Breast epithelium (tissue), 4 donors: ENCODE data around the gene KCTD2. TPM values are rescaled to one million over a fixed set of nuclear protein-coding genes. Genes with fewer than 3 reads are reported as not detected.
A peak's percentile ranks its signal among the peaks of the same experiment; 100 is the strongest.

Source experiments
- DNase-seq, 2 donors: peaks; one replicate each; pipeline ENCODE4 v3.0.0-alpha.2; 2019; ENCODE audit warnings: low spot score in 2 of 2
- H3K27ac ChIP-seq, 2 donors: fragments of 200-600 bp; sonication (generic) in 1 of 2; one replicate each; pipeline ENCODE4 v1.5.1; 2016 to 2019; ENCODE audit warnings: mild to moderate bottlenecking in 1 of 2
- H3K27me3 ChIP-seq, 2 donors: fragments of 200-600 bp; sonication (generic) in 1 of 2; one replicate each; pipeline versions ENCODE4 v1.5.1 to v1.6.0; 2017 to 2019; ENCODE audit warnings: control low read depth in 1 of 2, mild to moderate bottlenecking in 1 of 2
- H3K36me3 ChIP-seq: fragments of 200-600 bp; one replicate; pipeline ENCODE4 v1.5.1; 2019
- H3K4me1 ChIP-seq, 2 donors: fragments of 200-600 bp; sonication (generic); one replicate each; pipeline ENCODE4 v1.5.1; 2016 to 2019; ENCODE audit warnings: control low read depth in 1 of 2
- H3K4me3 ChIP-seq, 3 donors: fragments of 200-600 bp; sonication (generic); 1 replicate in 2 of 3; 2 replicates in 1 of 3; pipeline ENCODE4 v1.5.1; 2016 to 2019; ENCODE audit warnings: mild to moderate bottlenecking in 3 of 3, moderate library complexity in 2 of 3
- H3K9me3 ChIP-seq, 2 donors: fragments of 200-600 bp; sonication (generic) in 1 of 2; one replicate each; pipeline ENCODE4 v1.5.1; 2016 to 2019; ENCODE audit warnings: control low read depth in 1 of 2
- CTCF ChIP-seq, 3 donors: fragments of 450-650 bp; IDR thresholded peaks; one replicate each; pipeline ENCODE4 v1.5.1; 2016 to 2017; ENCODE audit warnings: antibody characterized with exemption in 3 of 3, mild to moderate bottlenecking in 3 of 3, moderate library complexity in 3 of 3
- POLR2A ChIP-seq: fragments of 450-650 bp; IDR thresholded peaks from one replicate; pipeline ENCODE4 v1.6.1; 2016; ENCODE audit warnings: antibody characterized with exemption, mild to moderate bottlenecking, moderate library complexity
- POLR2AphosphoS5 ChIP-seq, 3 donors: sonication (generic); formaldehyde crosslinking; IDR thresholded peaks; one replicate each; pipeline ENCODE4 v1.6.1; 2017; ENCODE audit warnings: antibody characterized with exemption in 3 of 3
- intact Hi-C: fragments of 100-400 bp; cut with DNase I; formaldehyde crosslinking; loops from one replicate; pipeline ENCODE4 v1.15.1; 2023; ENCODE audit warnings: low total_unique reads
- total RNA-seq, 3 donors: library from RNA; depleted of rRNA; stranded (reverse); fragments of >200 nt; gene quantifications; one replicate each; pipeline ENCODE4 v1.1.0, GENCODE V29; 2016

Gene KCTD2
- total RNA-seq, 3 donors from 2014 or later = 23.5 to 28.4 (median 24.6) TPM

- intact Hi-C loops = no loop called here
- Histone ChIP-seq H3K9me3 (no peaks in the 10 kb centered on the region), H3K27ac (peak overlapping the region; percentile 48 to 50), H3K4me3 (no peak overlapping the region), H3K27me3 (no peaks in the 10 kb centered on the region), H3K4me1 (no peaks in the 10 kb centered on the region), H3K36me3 (peaks cover 3% of the 10 kb centered on the region)
- no peak for DNase-seq
- TF ChIP-seq CTCF (IDR thresholded peaks at IDR 0.05) = peak in 2 of 3 donors; percentile 36 to 37
- TF ChIP-seq POLR2A = no peak
- TF ChIP-seq POLR2AphosphoS5 (IDR thresholded peaks at IDR 0.05) = no peak
Observed at GRCh38 chr17:75059369-75060345, 12.6 kb downstream of the KCTD2 start.

GRCh38 chr17:75060434-75061054 is 13.5 kb downstream of the KCTD2 start:
- H3K27me3 ChIP-seq = no peaks in the 10 kb centered on the region
- H3K36me3 ChIP-seq = peaks cover 3% of the 10 kb centered on the region
- DNase-seq = no peak
- no peak overlapping the region for H3K4me3 ChIP-seq
- TF ChIP-seq CTCF (IDR thresholded peaks at IDR 0.05) = no peak
- TF ChIP-seq POLR2A = no peak
- no peak for TF ChIP-seq POLR2AphosphoS5 (IDR thresholded peaks at IDR 0.05)
- no peaks in the 10 kb centered on the region for H3K4me1 ChIP-seq
- H3K27ac ChIP-seq = peak overlapping the region in 1 of 2 donors; percentile 84
- intact Hi-C loops = no loop called here
- no peaks in the 10 kb centered on the region for H3K9me3 ChIP-seq

GRCh38 chr17:75061055-75061438 is 14.0 kb downstream of the KCTD2 start:
- peaks cover 3% of the 10 kb centered on the region for H3K36me3 ChIP-seq
- H3K4me1 ChIP-seq = no peaks in the 10 kb centered on the region
- intact Hi-C loops = no loop called here
- TF ChIP-seq POLR2AphosphoS5 (IDR thresholded peaks at IDR 0.05) = no peak
- no peak for TF ChIP-seq POLR2A
- no peak for TF ChIP-seq CTCF (IDR thresholded peaks at IDR 0.05)
- H3K27me3 ChIP-seq = no peaks in the 10 kb centered on the region
- H3K9me3 ChIP-seq = no peaks in the 10 kb centered on the region
- DNase-seq = no peak
- no peak overlapping the region for H3K27ac ChIP-seq
- H3K4me3 ChIP-seq = no peak overlapping the region

DNA sequence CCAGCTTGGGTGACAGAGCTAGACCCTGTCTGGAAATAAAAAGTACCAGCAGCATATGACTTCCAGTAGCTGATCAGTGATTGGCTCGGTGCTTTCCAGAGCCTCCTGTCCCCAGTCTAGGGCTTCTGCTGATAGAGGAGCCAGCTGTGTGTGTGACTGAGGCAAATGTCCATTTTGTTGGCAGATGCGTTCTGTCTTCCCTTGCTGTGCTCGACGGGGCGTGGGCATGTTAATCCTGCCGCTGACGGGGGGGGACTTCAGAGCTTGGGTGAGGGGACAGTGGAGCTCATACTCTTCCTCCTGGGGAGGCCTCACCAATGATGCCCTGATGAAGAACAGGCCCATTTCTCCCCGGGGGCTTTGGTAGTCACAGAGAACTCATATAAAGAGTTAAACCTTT is 14.6 kb downstream of the KCTD2 start:
- TF ChIP-seq CTCF (IDR thresholded peaks at IDR 0.05) = no peak
- Histone ChIP-seq H3K9me3 (no peaks in the 10 kb centered on the region), H3K27ac (no peak overlapping the region), H3K27me3 (no peaks in the 10 kb centered on the region), H3K36me3 (peaks cover 3% of the 10 kb centered on the region), H3K4me1 (no peaks in the 10 kb centered on the region), H3K4me3 (no peak overlapping the region)
- DNase-seq = no peak
- intact Hi-C loops = no loop called here

GRCh38 chr17:75063201-75063600 is 16.2 kb downstream of the KCTD2 start:
- Histone ChIP-seq H3K9me3 (no peaks in the 10 kb centered on the region), H3K36me3 (peaks cover 3% of the 10 kb centered on the region), H3K27me3 (no peaks in the 10 kb centered on the region), H3K27ac (no peak overlapping the region), H3K4me3 (no peak overlapping the region), H3K4me1 (no peaks in the 10 kb centered on the region)
- no peak for DNase-seq
- TF ChIP-seq POLR2AphosphoS5 (IDR thresholded peaks at IDR 0.05) (no peak), POLR2A (no peak), CTCF (IDR thresholded peaks at IDR 0.05) (no peak)
- intact Hi-C loops = no loop called here
